NCI-H146 treated with DMSO at 0.1 percent for 48 hours (cell line): ENCODE measurements around the gene B4GALT6.

Experiments
- DNase-seq: peaks from one replicate; lab custom pipeline; 2025; ENCODE audit not compliant: unreplicated experiment; lab: John Stamatoyannopoulos, UW

B4GALT6 gene

GRCh38 chr18:31694297-31694696 is 9.9 kb upstream of the B4GALT6 start:
- no peak for DNase-seq

DNA sequence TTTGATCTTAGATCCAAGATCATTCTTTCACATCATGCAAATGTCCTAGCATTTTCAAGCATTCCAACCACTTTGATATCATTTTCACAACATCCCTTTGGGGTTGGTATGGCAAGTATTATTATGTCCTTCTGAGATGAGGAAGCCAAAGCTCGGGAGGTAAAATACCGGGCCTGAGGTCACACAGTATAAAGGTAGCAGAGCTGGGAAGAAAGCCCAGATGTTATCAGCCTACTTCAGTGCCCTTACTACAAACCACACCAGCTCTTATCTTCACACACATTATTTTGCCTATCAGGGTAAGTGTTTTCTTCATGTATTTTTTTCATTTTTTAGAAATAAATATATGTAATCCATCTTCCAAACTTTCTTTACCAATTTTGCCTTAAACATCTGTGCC is 4.2 kb upstream of the B4GALT6 start:
- DNase-seq = no peak

DNA sequence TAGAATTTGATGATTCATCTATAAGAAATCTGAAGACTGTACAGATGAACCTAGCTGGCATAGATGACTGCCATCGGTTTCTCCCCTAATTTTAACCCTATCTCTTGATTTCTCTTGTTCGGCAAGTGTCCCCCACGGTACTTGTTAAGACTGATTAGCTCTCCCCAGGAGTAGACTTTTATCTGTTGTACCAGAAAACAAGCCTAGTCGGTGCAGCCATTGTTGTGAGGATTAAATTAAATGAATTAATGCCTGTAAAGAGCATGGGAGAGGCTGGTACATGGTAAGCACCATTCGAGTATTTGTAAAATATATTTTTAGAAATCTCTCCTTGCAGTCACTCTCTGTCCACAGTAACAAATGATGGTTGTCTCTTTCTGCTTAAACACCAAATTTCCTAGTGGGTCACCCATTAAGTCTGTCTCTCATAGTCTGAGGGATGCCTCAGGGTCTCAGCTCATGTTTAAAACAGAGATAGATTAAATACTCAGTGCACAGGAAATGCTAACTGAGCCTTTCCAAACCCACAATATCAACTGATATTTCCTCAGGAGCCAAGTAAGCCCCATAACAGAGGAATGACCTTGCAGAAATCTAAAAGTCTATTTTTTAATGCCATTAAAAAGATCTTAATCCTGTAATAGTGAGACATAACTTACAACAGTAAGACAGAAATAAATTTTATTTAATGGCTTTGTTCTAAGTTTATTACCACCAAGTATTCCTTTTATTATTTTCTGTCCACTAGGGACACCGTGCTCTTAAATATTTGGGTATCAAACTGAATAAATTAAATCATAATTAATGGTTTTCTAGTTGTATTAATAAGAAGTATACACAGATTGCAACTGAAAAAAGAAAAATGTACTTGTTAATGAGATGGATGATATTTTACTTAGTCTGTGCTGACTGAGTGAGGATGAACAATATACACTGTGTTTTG is 2.9 kb upstream of the B4GALT6 start:
- no peak for DNase-seq

- no peak for DNase-seq
Observed at GRCh38 chr18:31686572-31686971, 2.2 kb upstream of the B4GALT6 start.

- peak; percentile 85 for DNase-seq
Observed at GRCh38 chr18:31685097-31686082, 1.0 kb upstream of the B4GALT6 start.

GRCh38 chr18:31683968-31684278 is 458 bp downstream of the B4GALT6 start:
- no peak for DNase-seq

GRCh38 chr18:31683106-31683505 is 1.3 kb downstream of the B4GALT6 start:
- DNase-seq = no peak

DNA sequence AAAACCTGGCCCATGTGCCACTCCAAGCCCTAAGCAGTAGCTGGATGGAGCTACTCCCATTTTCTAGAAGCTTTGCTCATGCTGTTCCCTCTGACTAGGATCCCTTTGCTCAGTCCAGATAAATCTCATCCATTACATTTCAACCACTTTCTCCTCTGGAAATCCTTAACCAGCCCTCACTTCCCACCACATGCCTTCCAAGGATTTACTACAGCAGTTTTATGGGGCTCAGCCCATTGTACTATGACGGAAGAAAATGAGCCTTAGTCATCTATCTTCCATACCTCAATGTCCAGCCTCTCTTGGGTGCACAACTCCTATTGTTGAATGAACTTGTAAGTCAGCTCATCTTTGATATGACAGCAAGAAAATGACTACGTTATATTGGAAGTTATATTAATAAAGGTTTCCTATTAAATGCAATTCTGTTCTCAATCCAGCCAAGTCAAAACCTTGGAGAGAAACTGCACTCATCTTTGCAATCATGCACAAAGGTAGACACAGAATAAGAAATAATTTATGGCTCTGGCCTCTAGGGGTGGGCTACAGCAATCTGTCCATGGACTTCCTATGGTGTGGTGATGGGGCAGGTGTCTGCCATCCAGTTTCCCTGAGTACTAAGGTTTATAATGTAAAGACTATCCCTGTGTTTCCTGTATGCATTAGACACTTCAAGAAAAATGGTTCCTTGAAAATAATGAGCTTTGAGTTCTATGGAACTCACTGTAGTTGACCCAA is 3.4 kb downstream of the B4GALT6 start:
- DNase-seq = no peak

- no peak for DNase-seq
Observed at GRCh38 chr18:31680433-31680811, 4.0 kb downstream of the B4GALT6 start.

- no peak for DNase-seq
Observed at GRCh38 chr18:31679791-31680432, 4.5 kb downstream of the B4GALT6 start.

DNA sequence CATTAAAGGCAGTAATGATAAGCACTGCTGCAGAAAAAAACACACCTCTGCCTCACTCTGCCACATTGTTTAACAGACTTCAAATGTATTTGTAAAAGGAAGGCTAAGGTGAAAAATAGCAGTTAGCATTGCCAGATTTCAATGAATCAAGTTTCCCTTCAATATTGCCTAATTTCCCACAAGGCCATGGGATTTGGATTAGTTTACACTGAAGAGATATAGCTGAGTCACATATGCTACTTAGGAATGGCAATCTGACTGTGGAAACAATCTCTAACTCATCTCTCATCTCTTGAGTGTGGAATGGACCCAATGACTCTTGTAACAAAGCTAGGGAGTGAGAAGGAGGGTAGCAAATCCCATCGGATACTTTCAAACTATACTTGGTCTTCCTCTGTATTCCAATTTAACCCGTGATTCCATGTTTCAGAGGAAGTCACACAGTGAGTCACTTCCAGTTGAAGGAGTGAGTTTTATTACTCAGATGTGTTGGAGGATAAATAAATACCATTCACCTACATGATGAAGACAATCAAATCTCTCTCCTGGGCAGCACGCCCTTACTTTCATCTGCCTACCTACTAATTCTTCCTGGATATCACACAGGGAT is 5.1 kb downstream of the B4GALT6 start:
- DNase-seq = no peak

GRCh38 chr18:31678425-31678824 is 6.0 kb downstream of the B4GALT6 start:
- DNase-seq = no peak

DNA sequence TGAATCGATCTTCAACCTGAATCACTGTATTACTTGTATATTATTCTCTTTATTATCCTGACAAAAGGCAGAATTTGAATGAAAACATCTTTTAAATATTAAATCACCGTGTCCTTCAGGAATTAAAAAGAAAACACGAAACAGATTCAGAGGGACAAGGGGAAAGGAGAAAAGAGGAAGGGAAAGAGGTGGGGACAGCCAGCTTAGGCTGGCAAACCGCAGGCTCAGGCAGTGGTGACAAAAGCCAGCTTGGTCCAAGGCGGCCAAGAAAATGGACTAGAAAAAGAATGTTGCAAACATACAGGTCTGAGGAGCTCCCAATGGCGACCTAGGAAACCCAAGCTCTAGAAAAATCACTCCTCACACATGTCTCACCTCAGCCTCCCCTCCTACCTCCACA is 6.8 kb downstream of the B4GALT6 start:
- DNase-seq = no peak

- no peak for DNase-seq
Observed at GRCh38 chr18:31675404-31675803, 9.0 kb downstream of the B4GALT6 start.

DNA sequence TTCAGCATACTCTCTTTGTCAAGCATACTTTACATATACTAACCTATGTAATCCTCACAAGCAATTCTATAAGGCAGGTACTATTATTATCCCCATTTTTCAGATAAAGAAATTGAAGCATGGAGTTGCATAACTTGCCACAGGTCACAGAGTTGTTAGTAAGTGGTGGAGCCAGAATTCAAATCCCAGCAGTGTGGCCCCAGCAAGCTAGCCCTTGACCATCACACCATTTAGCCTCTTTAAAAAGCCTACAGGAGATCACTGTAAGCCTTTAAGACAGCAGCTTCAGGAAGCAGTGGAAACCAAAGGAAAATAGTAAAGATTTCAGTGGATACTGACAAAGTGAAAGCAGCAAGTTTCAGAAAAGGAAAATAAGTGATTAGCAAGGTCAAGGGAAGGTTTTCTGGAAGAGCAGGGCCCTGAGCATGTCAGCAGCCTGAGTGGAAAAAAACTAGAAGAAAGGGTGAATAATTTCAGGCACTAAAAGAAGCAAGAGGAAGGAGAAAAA is 11.7 kb downstream of the B4GALT6 start:
- DNase-seq = no peak

DNA sequence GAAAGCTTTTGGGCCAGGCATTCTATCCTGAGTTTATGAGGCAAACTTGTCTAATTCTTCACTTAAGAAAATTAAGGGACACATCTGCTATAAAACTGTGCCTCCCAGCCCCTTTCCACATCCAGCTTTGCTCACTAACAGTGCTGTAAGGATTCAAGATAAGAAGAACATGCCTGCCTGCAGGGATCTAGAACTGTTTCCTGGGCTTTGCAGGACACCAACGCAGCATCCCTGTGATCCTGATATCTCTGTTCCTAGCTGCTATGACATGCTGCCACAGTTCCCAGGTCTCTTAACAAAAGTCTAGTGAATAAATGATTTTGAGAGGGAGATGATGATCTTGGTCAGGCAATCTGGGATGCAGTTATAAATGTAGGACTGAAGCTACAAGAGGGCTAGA is 12.4 kb downstream of the B4GALT6 start:
- no peak for DNase-seq

DNA sequence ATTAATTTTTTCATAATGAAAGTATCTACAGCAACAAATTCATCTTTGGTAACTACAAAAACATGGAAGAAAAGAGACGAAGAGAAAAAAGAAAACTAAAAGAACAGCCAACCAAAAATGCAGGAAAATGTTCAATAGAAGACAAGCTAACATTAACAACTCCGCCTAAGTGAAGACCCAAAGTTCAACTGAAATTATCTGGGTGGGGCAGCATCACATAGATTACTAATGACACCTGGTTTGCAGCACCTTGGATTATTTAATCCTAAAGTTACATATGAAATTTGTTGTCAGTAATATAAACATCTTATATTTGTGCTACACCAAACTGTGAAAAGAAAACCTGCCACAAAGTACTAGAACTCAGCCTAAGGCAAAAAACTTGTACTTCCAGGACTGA is 14.8 kb downstream of the B4GALT6 start:
- DNase-seq = no peak

GRCh38 chr18:31667185-31667584 is 17.2 kb downstream of the B4GALT6 start:
- DNase-seq = no peak

GRCh38 chr18:31666055-31666454 is 18.3 kb downstream of the B4GALT6 start:
- no peak for DNase-seq

DNA sequence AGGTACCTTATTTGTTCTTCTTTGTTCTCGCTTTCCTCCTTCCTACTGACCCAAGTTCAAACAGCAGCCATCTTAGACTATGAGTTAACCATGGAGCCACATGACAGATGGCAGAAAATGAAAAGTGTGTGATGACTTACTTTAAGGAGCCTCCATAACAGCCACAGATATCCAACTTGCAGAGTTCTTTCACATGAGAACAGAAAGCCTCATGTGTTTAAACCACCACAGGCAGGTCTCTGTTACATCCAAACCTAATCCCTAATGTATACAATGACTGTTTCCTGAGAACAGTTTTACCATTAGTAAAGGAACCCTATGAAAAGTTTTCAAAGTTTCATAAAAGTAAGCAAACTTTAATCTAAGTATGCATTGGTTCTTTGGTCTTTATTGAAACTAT is 20.3 kb downstream of the B4GALT6 start:
- DNase-seq = no peak
